Karpas-422 (cell line): ENCODE measurements around the gene FOXD1. TPM values are rescaled to one million over a fixed set of nuclear protein-coding genes. Genes with fewer than 3 reads are reported as not detected.
"Not testable (repeated sequence)": the region's sequence is repeated elsewhere in the genome, so short reads cannot be mapped to it uniquely, and the experiment has no call there.

Experiments used
- DNase-seq: peaks from one replicate; pipeline ENCODE4 v3.0.0-alpha.2; 2015
- H2AFZ ChIP-seq: fragments of 200-600 bp; sonication (generic); 2 replicates; pipeline ENCODE4 v1.6.1; 2014; ENCODE audit warnings: antibody characterized with exemption, low read length, mixed read lengths
- H3K27ac ChIP-seq: fragments of 200-600 bp; sonication (generic); 2 replicates; pipeline ENCODE4 v1.5.1; 2014; ENCODE audit warnings: mild to moderate bottlenecking, low read length, moderate library complexity
- H3K27me3 ChIP-seq: fragments of 200-600 bp; sonication (generic); 2 replicates; pipeline ENCODE4 v1.6.1; 2014; ENCODE audit warnings: low read length, mixed read lengths
- H3K36me3 ChIP-seq: fragments of 200-600 bp; sonication (generic); 2 replicates; pipeline ENCODE4 v1.6.1; 2014; ENCODE audit warnings: low read length, mixed read lengths; ENCODE audit not compliant: insufficient read depth
- H3K4me1 ChIP-seq: fragments of 200-600 bp; sonication (generic); 2 replicates; pipeline ENCODE4 v1.6.1; 2014; ENCODE audit warnings: mild to moderate bottlenecking, low read length, mixed read lengths
- H3K4me2 ChIP-seq: fragments of 200-600 bp; sonication (generic); 2 replicates; pipeline ENCODE4 v1.6.1; 2014; ENCODE audit warnings: low read length, low read depth, mild to moderate bottlenecking; ENCODE audit not compliant: poor library complexity, severe bottlenecking
- H3K4me3 ChIP-seq: fragments of 200-600 bp; sonication (generic); 2 replicates; pipeline ENCODE4 v1.5.1; 2014; ENCODE audit warnings: mild to moderate bottlenecking, antibody characterized with exemption, low read length, mixed read lengths
- H3K79me2 ChIP-seq: fragments of 200-600 bp; sonication (generic); 2 replicates; pipeline ENCODE4 v1.6.1; 2014; ENCODE audit warnings: mild to moderate bottlenecking, low read length, mixed read lengths
- H3K9ac ChIP-seq: fragments of 200-600 bp; sonication (generic); 2 replicates; pipeline ENCODE4 v1.6.0; 2014; ENCODE audit warnings: low read length
- H3K9me2 ChIP-seq: fragments of 200-600 bp; sonication (generic), shearing (Covaris generic); replicated peaks from 2 replicates; pipeline ENCODE4 v1.6.0; 2014; ENCODE audit warnings: mild to moderate bottlenecking, low read length, moderate library complexity; ENCODE audit not compliant: insufficient read depth
- H3K9me3 ChIP-seq: fragments of 300-700, 200-600 bp; sonication (generic); 2 replicates; pipeline ENCODE4 v1.6.1; 2014; ENCODE audit warnings: low read length, mixed read lengths
- H4K20me1 ChIP-seq: fragments of 200-600 bp; sonication (generic); 2 replicates; pipeline ENCODE4 v1.6.1; 2014; ENCODE audit warnings: mild to moderate bottlenecking, antibody characterized with exemption, low read length, low read depth; ENCODE audit not compliant: insufficient read depth
- total RNA-seq: library from RNA; depleted of rRNA; stranded (reverse); fragments of >200 nt; shearing (Covaris generic); gene quantifications from 2 replicates; pipeline ENCODE4 v1.2.3, GENCODE V29; 2014; ENCODE audit warnings: low replicate concordance

Gene FOXD1
- total RNA-seq, 1 experiment from 2014 or later, result 0.97 TPM

DNA sequence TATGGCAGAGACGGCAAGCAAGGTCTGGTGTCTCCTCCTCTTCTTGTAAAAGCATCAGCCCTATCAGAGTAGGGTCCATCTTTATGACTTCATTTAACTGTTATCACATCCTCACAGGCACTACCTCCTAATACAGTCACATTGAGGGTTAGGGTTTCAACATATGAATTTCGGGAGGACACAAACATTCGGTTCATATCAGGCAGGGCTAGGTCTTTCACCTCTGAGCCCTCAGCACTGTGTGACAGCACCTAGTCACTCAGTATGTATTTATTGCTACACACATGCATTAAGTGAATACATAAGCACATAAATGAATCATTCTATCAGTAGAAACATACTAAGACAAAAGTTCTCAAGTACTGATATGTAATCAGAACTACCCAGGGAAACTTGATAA, 40.2 kb upstream of the FOXD1 start:
- H2AFZ ChIP-seq, result no peak overlapping the region
- H3K79me2 ChIP-seq, result no peaks in the 10 kb centered on the region
- no peaks in the 10 kb centered on the region for H4K20me1 ChIP-seq
- no peak overlapping the region for H3K4me3 ChIP-seq
- DNase-seq, result no peak
- H3K36me3 ChIP-seq, result no peaks in the 10 kb centered on the region
- no peak overlapping the region for H3K4me2 ChIP-seq
- no peaks in the 10 kb centered on the region for H3K9me3 ChIP-seq
- H3K4me1 ChIP-seq, result no peaks in the 10 kb centered on the region
- H3K9ac ChIP-seq, result no peak overlapping the region
- H3K27ac ChIP-seq, result no peak overlapping the region
- H3K27me3 ChIP-seq, result no peaks in the 10 kb centered on the region
- H3K9me2 ChIP-seq, result no peaks in the 10 kb centered on the region

DNA sequence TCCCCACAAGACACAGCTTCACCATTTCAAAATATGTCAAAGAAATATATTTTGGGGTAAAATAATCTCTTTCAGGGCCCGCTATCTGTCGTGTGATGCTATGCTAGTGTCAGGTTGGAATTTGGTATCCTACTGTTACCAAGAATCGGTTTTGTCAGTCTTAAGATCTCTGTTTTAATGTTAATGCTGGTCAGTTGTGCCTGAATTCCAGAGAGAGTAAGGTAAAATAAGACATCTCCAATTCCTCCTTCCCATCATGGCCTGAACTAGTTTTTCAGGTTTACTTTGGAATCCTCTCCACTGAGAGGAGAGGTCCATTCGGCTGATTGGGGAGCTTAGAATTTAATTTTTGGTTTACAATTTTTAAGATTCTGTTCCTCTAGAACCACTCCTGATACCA, 39.2 kb upstream of the FOXD1 start:
- no peak overlapping the region for H3K9ac ChIP-seq
- H3K4me2 ChIP-seq, result no peak overlapping the region
- H3K27ac ChIP-seq, result no peak overlapping the region
- no peaks in the 10 kb centered on the region for H3K9me2 ChIP-seq
- no peaks in the 10 kb centered on the region for H3K4me1 ChIP-seq
- no peaks in the 10 kb centered on the region for H3K36me3 ChIP-seq
- H2AFZ ChIP-seq, result no peak overlapping the region
- H3K27me3 ChIP-seq, result no peaks in the 10 kb centered on the region
- no peak overlapping the region for H3K4me3 ChIP-seq
- no peaks in the 10 kb centered on the region for H3K9me3 ChIP-seq
- no peak for DNase-seq
- no peaks in the 10 kb centered on the region for H3K79me2 ChIP-seq
- H4K20me1 ChIP-seq, result no peaks in the 10 kb centered on the region

DNA sequence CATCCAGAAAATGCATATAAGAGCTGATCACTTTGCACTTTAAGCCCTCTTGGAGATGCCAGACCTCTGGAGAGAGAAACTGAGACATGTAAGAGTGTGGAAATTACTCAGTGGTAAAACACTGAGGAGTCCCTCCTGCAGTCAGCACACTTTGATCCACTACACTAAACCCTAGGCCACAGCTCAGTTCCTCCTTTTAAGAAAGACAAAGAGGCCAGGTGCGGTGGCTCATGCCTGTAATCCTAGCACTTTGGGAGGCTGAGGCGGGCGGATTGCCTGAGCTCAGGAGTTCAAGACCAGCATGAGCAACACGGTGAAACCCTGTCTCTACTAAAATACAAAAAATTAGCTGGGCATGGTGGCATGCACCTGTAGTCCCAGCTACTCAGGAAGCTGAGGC, 38.7 kb upstream of the FOXD1 start:
- not testable (repeated sequence) for H3K27me3 ChIP-seq, DNase-seq, H3K4me2 ChIP-seq, H3K4me1 ChIP-seq, H4K20me1 ChIP-seq, H3K9ac ChIP-seq, H3K79me2 ChIP-seq, H3K4me3 ChIP-seq, H3K9me2 ChIP-seq, H3K36me3 ChIP-seq, H2AFZ ChIP-seq, H3K27ac ChIP-seq, H3K9me3 ChIP-seq

DNA sequence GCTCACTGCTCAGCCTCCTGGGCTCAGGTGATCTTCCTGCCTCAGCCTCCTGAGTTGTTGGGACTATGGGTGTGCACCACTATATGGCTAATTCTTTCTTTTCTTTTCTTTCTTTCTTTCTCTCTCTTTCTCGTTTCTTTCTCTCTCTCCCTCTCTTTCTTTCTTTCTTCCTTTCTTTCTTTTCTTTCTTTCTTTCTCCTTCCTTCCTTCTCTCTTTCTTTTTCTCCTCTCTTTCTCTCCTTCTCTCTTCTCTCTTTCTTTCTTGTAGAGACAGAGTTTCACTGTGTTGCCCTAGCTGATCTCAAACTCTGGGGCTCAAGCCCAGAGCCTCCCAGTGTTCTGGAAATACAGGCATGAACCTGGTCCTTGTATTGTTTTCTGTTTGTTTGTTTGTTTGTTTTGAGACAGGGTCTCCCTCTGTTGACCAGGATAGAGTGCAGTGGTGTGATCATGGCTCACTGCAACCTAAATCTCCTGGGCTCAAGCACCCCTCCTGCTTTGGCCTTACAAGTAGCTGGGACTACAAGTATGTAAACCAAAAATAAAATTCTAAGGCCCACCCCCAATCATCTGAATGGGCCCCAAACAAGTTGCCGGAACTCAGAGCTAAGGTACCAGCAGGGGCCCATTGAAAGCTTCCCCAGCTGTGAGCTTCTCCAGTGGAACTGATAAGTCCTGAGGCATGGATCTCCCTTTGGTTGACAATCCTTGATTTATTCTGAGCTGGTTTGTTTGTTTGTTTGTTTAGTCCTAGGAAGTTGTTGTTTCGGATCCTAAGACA, 37.7 kb upstream of the FOXD1 start:
- H2AFZ ChIP-seq, result no peak overlapping the region
- DNase-seq, result no peak

DNA sequence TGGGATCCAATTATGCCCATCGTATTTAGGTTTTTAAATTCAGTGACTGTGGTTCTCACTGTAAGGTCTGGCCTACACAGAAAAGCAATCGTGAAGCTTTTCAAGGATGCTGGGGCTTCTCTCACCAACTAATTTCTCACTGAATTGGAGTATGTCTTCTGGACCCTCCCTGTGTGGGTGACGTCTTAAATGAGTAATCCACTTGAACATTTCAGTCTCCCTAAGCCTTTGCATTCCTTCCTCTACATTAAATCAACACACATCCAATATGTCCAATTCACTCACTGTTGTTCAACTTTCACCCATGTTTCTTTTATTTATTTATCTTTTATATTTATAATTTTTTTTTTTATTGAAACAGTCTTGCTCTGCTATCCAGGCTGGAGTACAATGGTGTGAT, 37.1 kb upstream of the FOXD1 start:
- Histone ChIP-seq H3K4me1 (no peaks in the 10 kb centered on the region), H4K20me1 (no peaks in the 10 kb centered on the region), H3K27me3 (no peaks in the 10 kb centered on the region), H3K36me3 (no peaks in the 10 kb centered on the region), H3K79me2 (no peaks in the 10 kb centered on the region), H3K4me3 (no peak overlapping the region), H3K9ac (no peak overlapping the region), H2AFZ (no peak overlapping the region), H3K27ac (no peak overlapping the region), H3K4me2 (no peak overlapping the region), H3K9me3 (no peaks in the 10 kb centered on the region), H3K9me2 (no peaks in the 10 kb centered on the region)
- DNase-seq, result no peak

More for the DNA sequence above, 37.7 kb upstream of the FOXD1 start:
- no peaks in the 10 kb centered on the region for H3K9me3 ChIP-seq
- H4K20me1 ChIP-seq, result no peaks in the 10 kb centered on the region
- H3K9ac ChIP-seq, result no peak overlapping the region
- no peaks in the 10 kb centered on the region for H3K36me3 ChIP-seq
- no peak overlapping the region for H3K4me2 ChIP-seq
- no peak overlapping the region for H3K4me3 ChIP-seq
- H3K27ac ChIP-seq, result no peak overlapping the region
- no peaks in the 10 kb centered on the region for H3K4me1 ChIP-seq
- no peaks in the 10 kb centered on the region for H3K79me2 ChIP-seq
- H3K9me2 ChIP-seq, result no peaks in the 10 kb centered on the region
- H3K27me3 ChIP-seq, result no peaks in the 10 kb centered on the region

DNA sequence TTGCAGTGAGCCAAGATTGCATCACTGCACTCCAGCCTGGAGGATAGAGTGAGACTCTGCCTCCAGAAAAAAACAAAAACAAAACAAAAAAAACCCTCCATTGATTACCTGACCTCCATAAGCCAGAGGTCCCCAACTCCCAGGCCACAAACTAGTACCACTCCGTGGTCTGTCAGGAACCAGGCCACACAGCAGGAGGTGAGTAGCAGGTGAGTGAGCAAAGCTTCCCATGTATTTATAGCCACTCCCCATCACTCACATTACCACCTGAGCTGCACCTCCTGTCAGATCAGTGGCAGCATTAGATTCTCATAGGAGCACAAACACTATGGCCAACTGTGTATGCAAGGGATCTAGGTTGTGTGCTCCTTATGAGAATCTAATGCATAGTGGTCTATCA, 35.9 kb upstream of the FOXD1 start:
- Histone ChIP-seq H3K4me2 (no peak overlapping the region), H3K9me2 (no peaks in the 10 kb centered on the region), H3K27me3 (no peaks in the 10 kb centered on the region), H3K36me3 (no peaks in the 10 kb centered on the region), H3K9ac (no peak overlapping the region), H3K27ac (no peak overlapping the region), H3K9me3 (no peaks in the 10 kb centered on the region), H3K4me1 (no peaks in the 10 kb centered on the region), H3K4me3 (no peak overlapping the region), H4K20me1 (no peaks in the 10 kb centered on the region), H3K79me2 (no peaks in the 10 kb centered on the region), H2AFZ (no peak overlapping the region)
- no peak for DNase-seq

DNA sequence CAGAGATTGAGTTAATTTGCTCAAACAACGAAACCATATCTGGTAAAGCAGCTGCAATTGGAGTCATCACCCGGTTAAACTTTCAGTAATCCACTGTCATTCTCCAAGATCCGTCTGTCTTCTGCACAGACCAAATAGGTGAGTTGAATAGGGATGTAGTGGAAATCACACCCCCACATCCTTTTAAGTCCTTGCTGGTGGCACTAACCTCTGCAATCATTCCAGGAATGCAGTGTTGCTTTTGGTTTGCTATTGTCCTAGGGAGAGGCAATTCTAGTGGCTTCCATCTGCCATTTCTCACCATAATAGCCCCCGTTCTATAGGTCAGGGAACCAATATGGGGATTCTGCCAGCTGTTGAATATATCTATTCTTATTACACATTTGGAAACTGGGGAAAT, 35.1 kb upstream of the FOXD1 start:
- Histone ChIP-seq H3K9me3 (no peaks in the 10 kb centered on the region), H4K20me1 (no peaks in the 10 kb centered on the region), H3K79me2 (no peaks in the 10 kb centered on the region), H3K4me1 (no peaks in the 10 kb centered on the region), H3K9ac (no peak overlapping the region), H2AFZ (no peak overlapping the region), H3K36me3 (no peaks in the 10 kb centered on the region), H3K27me3 (no peaks in the 10 kb centered on the region), H3K4me2 (no peak overlapping the region), H3K4me3 (no peak overlapping the region), H3K9me2 (no peaks in the 10 kb centered on the region), H3K27ac (no peak overlapping the region)
- DNase-seq, result no peak

DNA sequence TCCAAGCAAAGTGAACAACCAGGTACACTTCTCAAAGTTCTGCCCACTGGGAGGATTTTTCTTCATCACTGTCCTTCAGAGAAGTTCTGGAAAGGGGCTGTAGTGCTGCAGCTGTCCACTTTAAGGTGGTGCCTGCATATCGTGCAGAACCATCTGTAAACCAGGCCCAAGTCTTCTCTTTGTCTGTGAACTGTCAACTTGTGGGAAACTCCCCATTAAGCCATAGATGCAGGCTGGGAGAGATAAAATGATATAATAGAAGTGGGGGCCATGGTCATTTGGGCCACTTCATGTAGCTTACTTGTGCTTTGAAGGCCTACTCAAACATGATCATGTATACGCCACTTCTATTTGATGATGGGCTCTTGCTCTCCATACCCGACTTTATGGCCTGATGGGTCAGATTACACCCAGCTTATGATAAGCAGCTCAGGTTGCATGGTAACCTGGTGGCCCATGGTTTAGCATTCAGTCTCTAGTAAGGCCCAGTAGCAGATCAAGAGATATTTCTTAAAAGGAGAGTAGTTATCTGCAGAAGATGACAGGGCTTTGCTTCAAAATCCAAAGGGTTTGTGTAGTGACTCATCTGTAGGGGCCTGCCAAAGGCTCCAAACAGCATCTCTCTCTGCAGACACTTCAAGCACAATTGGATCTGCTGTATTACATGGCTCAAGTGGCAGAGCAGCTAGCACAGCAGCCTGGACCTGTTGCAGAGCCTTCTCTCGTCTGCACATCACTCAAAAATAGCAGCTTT, 34.0 kb upstream of the FOXD1 start:
- H3K27ac ChIP-seq, result no peak overlapping the region
- no peaks in the 10 kb centered on the region for H3K36me3 ChIP-seq

More for the DNA sequence above, 34.0 kb upstream of the FOXD1 start:
- no peak for DNase-seq
- Histone ChIP-seq H4K20me1 (no peaks in the 10 kb centered on the region), H3K9ac (no peak overlapping the region), H3K4me3 (no peak overlapping the region), H3K27me3 (no peaks in the 10 kb centered on the region), H3K9me2 (no peaks in the 10 kb centered on the region), H3K9me3 (no peaks in the 10 kb centered on the region), H3K4me1 (no peaks in the 10 kb centered on the region), H3K79me2 (no peaks in the 10 kb centered on the region), H3K4me2 (no peak overlapping the region), H2AFZ (no peak overlapping the region)
